Right lobe of liver (tissue), 4 donors: ENCODE measurements around the gene ITPR1.

Source experiments
- POLR2A ChIP-seq: fragments of 450-650 bp; IDR thresholded peaks from one replicate; pipeline ENCODE4 v1.6.1; 2017; ENCODE audit warnings: antibody characterized with exemption, mild to moderate bottlenecking
- TF ChIP-seq, protein P1 (sequence below), 4 donors: fragments of 200-600 bp in 3 of 4; fragments of 450-650 bp in 1 of 4; IDR thresholded peaks; one replicate each; pipeline versions ENCODE4 v1.5.1 to v1.8.0; 2016 to 2022; ENCODE audit warnings: antibody characterized with exemption in 4 of 4, mild to moderate bottlenecking in 2 of 4
- donor health status: DM: no; HTN: no; CAD: no.
- donor health status: DM: no; HTN: no; CAD: no.
- donor health status: DM: no; HTN: yes; CAD: no.

DNA sequence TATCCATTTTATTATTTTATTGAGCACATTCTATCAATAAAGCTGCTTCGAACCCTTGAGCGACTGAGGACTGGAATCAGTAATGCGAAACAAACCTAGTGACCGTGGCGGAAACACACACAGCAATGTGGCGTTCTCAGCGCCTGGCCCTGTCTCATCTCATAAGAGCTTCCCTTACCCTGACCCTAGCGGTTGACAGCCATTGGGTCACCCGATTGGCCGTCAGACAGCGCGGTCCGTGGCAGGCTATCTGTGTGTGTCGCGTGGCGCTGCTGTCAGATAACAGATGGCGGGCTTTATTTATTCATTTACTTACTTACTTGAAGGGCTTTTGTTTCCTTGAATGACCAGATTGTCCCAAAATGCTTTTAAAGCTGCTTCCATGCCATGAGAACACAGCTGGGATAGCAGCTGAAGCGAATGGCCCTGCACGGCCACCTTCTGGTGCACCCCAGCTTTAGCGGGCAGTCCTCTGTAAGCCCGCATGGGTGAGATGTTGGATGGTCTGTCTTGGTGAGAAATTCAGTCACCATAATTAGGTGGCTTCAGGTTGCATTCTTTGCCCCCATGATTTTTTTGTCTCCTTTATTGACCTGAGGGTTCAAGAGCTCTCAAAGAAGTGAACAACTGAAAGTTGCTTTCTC lies 270.6 kb downstream of the ITPR1 start:
- TF ChIP-seq, protein P1, sequence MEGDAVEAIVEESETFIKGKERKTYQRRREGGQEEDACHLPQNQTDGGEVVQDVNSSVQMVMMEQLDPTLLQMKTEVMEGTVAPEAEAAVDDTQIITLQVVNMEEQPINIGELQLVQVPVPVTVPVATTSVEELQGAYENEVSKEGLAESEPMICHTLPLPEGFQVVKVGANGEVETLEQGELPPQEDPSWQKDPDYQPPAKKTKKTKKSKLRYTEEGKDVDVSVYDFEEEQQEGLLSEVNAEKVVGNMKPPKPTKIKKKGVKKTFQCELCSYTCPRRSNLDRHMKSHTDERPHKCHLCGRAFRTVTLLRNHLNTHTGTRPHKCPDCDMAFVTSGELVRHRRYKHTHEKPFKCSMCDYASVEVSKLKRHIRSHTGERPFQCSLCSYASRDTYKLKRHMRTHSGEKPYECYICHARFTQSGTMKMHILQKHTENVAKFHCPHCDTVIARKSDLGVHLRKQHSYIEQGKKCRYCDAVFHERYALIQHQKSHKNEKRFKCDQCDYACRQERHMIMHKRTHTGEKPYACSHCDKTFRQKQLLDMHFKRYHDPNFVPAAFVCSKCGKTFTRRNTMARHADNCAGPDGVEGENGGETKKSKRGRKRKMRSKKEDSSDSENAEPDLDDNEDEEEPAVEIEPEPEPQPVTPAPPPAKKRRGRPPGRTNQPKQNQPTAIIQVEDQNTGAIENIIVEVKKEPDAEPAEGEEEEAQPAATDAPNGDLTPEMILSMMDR (IDR thresholded peaks at IDR 0.05): no peak
- TF ChIP-seq POLR2A: no peak
